Neural progenitor cell (in vitro differentiated cells): ENCODE data around the gene CLIC6. TPM values are rescaled to one million over a fixed set of nuclear protein-coding genes. Genes with fewer than 3 reads are reported as not detected.

Source experiments
- DNase-seq: peaks from one replicate; pipeline ENCODE4 v3.0.0-alpha.2; 2016; ENCODE audit warnings: low spot score
- H2AFZ ChIP-seq: fragments of 200-600 bp; sonication (generic); replicated peaks from 2 replicates; pipeline ENCODE4 v1.6.1; 2016; ENCODE audit warnings: antibody characterized with exemption
- H3F3A ChIP-seq: fragments of 200-600 bp; sonication (generic); 2 replicates; pipeline ENCODE4 v1.6.1; 2016; ENCODE audit warnings: antibody characterized with exemption, low read depth
- H3K27ac ChIP-seq: fragments of 200-600 bp; sonication (generic); 2 replicates; pipeline ENCODE4 v1.5.1; 2016; ENCODE audit warnings: mild to moderate bottlenecking
- H3K27me3 ChIP-seq: fragments of 200-600 bp; sonication (generic); 2 replicates; pipeline ENCODE4 v1.6.1; 2016; ENCODE audit warnings: mild to moderate bottlenecking, moderate library complexity
- H3K36me3 ChIP-seq: fragments of 200-600 bp; sonication (generic); 2 replicates; pipeline ENCODE4 v1.5.1; 2016
- H3K4me1 ChIP-seq: fragments of 200-600 bp; sonication (generic); 2 replicates; pipeline ENCODE4 v1.6.1; 2016; ENCODE audit warnings: mixed run types
- H3K4me2 ChIP-seq: fragments of 200-600 bp; sonication (generic); 2 replicates; pipeline ENCODE4 v1.6.1; 2016
- H3K4me3 ChIP-seq: fragments of 200-600 bp; sonication (generic); 2 replicates; pipeline ENCODE4 v1.5.1; 2016
- H3K79me2 ChIP-seq: fragments of 200-600 bp; sonication (generic); 2 replicates; pipeline ENCODE4 v1.6.1; 2016; ENCODE audit warnings: low read depth
- H3K9ac ChIP-seq: fragments of 200-600 bp; sonication (generic); 2 replicates; pipeline ENCODE4 v1.6.1; 2016
- H3K9me3 ChIP-seq: fragments of 200-600 bp; sonication (generic); 2 replicates; pipeline ENCODE4 v1.5.1; 2016; ENCODE audit warnings: low read depth
- H4K20me1 ChIP-seq: fragments of 200-600 bp; sonication (generic); 2 replicates; pipeline ENCODE4 v1.6.1; 2016; ENCODE audit warnings: low read depth
- H3K27ac Mint-ChIP-seq: 3 replicates; pipeline ENCODE4 v1.8.0; 2021; ENCODE audit warnings: mixed read lengths
- H3K27me3 Mint-ChIP-seq: 2 replicates; pipeline ENCODE4 v1.8.0; 2022; ENCODE audit warnings: low read depth, mild to moderate bottlenecking, inconsistent platforms, moderate library complexity, mixed read lengths; ENCODE audit not compliant: insufficient read depth
- H3K36me3 Mint-ChIP-seq: 3 replicates; pipeline ENCODE4 v1.8.0; 2021; ENCODE audit warnings: mixed read lengths
- H3K4me1 Mint-ChIP-seq: 3 replicates; pipeline ENCODE4 v1.8.0; 2021; ENCODE audit warnings: mixed read lengths
- H3K4me3 Mint-ChIP-seq: 3 replicates; pipeline ENCODE4 v1.8.0; 2021; ENCODE audit warnings: mild to moderate bottlenecking, moderate library complexity, mixed read lengths
- H3K9me3 Mint-ChIP-seq: 3 replicates; pipeline ENCODE4 v1.8.0; 2020; ENCODE audit warnings: mixed read lengths
- EZH2 ChIP-seq: fragments of 200-600 bp; sonication (generic); IDR thresholded peaks from 2 replicates; pipeline ENCODE4 v1.6.1; 2017; ENCODE audit warnings: antibody characterized with exemption, mild to moderate bottlenecking, moderate library complexity
- EZH2phosphoT487 ChIP-seq: fragments of 200-600 bp; sonication (generic); IDR thresholded peaks from 2 replicates; pipeline ENCODE4 v1.6.1; 2017; ENCODE audit warnings: antibody characterized with exemption
- total RNA-seq: library from RNA; depleted of rRNA; stranded (reverse); fragments of >200 nt; gene quantifications from 2 replicates; pipeline ENCODE4 v1.2.3, GENCODE V29; 2015; ENCODE audit warnings: low replicate concordance
- TF ChIP-seq, protein P1 (sequence below): fragments of 200-600 bp; sonication (generic); IDR thresholded peaks from 2 replicates; pipeline ENCODE4 v1.5.1; 2017; ENCODE audit warnings: antibody characterized with exemption, mild to moderate bottlenecking

The CLIC6 gene
- total RNA-seq, 1 donor from 2014 or later, result 0.15 TPM

DNA sequence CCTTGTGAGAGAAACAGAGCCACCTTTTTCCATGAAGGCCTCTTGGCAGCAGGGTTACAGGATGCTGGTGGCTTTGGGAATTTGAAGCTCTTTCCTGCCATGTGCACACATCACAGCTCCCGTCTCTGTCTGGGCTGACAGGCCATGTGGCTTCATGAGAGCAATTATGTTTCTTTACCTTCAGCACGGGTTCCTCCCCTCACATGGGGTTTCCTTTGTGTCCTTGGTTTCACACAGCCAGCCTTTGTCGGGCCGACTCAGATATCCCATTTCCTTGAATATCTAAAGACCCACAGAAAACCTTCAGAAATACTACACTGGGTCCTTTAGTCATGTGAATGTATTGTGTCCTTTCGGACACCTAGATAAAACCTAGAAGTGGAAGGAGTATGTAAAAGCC lies 7.1 kb downstream of the CLIC6 start:
- H3K27me3 ChIP-seq, result peaks cover 25% of the 10 kb centered on the region
- TF ChIP-seq EZH2 (no peak), EZH2phosphoT487 (no peak)
- TF ChIP-seq, protein P1, sequence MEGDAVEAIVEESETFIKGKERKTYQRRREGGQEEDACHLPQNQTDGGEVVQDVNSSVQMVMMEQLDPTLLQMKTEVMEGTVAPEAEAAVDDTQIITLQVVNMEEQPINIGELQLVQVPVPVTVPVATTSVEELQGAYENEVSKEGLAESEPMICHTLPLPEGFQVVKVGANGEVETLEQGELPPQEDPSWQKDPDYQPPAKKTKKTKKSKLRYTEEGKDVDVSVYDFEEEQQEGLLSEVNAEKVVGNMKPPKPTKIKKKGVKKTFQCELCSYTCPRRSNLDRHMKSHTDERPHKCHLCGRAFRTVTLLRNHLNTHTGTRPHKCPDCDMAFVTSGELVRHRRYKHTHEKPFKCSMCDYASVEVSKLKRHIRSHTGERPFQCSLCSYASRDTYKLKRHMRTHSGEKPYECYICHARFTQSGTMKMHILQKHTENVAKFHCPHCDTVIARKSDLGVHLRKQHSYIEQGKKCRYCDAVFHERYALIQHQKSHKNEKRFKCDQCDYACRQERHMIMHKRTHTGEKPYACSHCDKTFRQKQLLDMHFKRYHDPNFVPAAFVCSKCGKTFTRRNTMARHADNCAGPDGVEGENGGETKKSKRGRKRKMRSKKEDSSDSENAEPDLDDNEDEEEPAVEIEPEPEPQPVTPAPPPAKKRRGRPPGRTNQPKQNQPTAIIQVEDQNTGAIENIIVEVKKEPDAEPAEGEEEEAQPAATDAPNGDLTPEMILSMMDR, result no peak
- H3K4me3 ChIP-seq, result no peak overlapping the region
- H3K9me3 ChIP-seq, result no peaks in the 10 kb centered on the region
- no peak overlapping the region for H3K9ac ChIP-seq
- no peak overlapping the region for H3K4me3 Mint-ChIP-seq
- no peaks in the 10 kb centered on the region for H4K20me1 ChIP-seq
- H3K27ac Mint-ChIP-seq, result no peak overlapping the region
- H3K27me3 Mint-ChIP-seq, result peaks cover 16% of the 10 kb centered on the region
- H3K36me3 Mint-ChIP-seq, result peaks cover 2% of the 10 kb centered on the region
- H3K79me2 ChIP-seq, result no peaks in the 10 kb centered on the region
- no peaks in the 10 kb centered on the region for H3K36me3 ChIP-seq
- no peak overlapping the region for H3K4me2 ChIP-seq
- H3K9me3 Mint-ChIP-seq, result peaks cover 16% of the 10 kb centered on the region
- peaks cover 13% of the 10 kb centered on the region for H3K4me1 ChIP-seq
- DNase-seq, result no peak
- H3K27ac ChIP-seq, result no peak overlapping the region
- H3F3A ChIP-seq, result peaks cover 7% of the 10 kb centered on the region
- no peak overlapping the region for H2AFZ ChIP-seq
- H3K4me1 Mint-ChIP-seq, result peaks cover 22% of the 10 kb centered on the region

DNA sequence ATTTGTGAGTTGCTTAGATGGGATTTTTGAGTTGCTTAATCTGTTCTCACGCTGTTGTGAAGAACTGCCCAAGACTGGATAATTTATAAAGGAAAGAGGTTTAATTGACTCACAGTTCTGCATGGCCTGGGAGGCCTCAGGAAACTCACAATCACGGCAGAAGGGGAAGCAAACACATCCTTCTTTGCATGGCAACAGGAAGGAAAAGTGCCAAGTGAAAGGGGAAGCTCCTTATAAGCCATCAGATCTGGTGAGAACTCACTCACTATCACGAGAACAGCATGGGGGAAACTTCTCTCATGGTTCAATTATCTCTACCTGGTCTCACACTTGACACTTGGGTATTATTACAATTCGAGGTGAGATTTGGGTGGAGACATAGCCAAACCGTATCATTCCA lies 10.3 kb downstream of the CLIC6 start:
- peaks cover 6% of the 10 kb centered on the region for H3K36me3 Mint-ChIP-seq
- no peak overlapping the region for H2AFZ ChIP-seq
- no peak for DNase-seq

DNA sequence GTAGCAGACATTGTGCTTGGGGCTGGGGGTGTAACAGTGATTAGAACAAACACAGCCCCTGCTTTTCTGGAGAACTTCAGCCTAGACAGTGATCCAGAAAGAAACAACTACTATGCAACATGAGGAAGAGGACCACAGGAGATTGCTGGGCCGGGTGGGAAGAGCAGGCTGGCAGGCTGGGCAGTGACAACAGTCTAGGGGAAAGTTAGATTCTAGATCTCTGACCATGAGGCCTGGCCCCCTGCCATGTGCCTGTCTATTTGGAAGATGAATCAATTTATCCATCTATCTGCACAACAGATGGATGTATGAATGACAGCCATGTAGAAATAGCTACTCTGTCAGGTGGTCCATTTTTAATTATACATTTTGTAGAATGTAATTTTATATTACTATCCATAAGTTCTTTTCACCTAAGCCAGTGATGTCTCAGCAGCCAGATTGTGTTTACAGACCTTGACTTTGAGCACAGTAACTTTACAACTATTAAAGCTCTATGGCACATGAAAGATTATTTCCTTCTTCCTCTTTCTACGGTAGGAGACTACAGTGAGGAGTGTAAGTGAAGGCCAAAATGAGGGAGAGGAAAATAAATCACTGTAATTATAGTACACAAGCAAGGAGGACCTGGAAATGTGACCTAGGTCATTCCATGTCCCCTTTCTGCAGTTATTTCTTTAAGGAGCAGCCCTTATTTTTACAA lies 15.5 kb downstream of the CLIC6 start:
- Histone ChIP-seq H3K4me3 (no peak overlapping the region), H3K36me3 (no peaks in the 10 kb centered on the region), H3K4me1 (no peaks in the 10 kb centered on the region), H4K20me1 (no peaks in the 10 kb centered on the region), H3F3A (no peaks in the 10 kb centered on the region), H3K27me3 (no peaks in the 10 kb centered on the region), H3K27ac (no peak overlapping the region), H3K79me2 (no peaks in the 10 kb centered on the region), H3K9me3 (no peaks in the 10 kb centered on the region), H3K9ac (no peak overlapping the region), H3K4me2 (no peak overlapping the region), H2AFZ (no peak overlapping the region)
- Mint-ChIP-seq H3K27ac (no peak overlapping the region), H3K27me3 (peaks cover 4% of the 10 kb centered on the region), H3K9me3 (peaks cover 20% of the 10 kb centered on the region), H3K36me3 (peaks cover 4% of the 10 kb centered on the region), H3K4me3 (no peak overlapping the region), H3K4me1 (no peaks in the 10 kb centered on the region)
- no peak for DNase-seq
- no peak for TF ChIP-seq EZH2phosphoT487
- TF ChIP-seq, protein P1, result no peak
- TF ChIP-seq EZH2, result no peak

More for the DNA sequence above, 10.3 kb downstream of the CLIC6 start:
- TF ChIP-seq EZH2phosphoT487, result no peak
- TF ChIP-seq EZH2, result no peak
- TF ChIP-seq, protein P1, result no peak
- Histone ChIP-seq H3K79me2 (no peaks in the 10 kb centered on the region), H3K9ac (no peak overlapping the region), H3F3A (no peaks in the 10 kb centered on the region), H3K9me3 (no peaks in the 10 kb centered on the region), H3K4me2 (no peak overlapping the region), H3K4me1 (peaks cover 7% of the 10 kb centered on the region), H3K36me3 (no peaks in the 10 kb centered on the region), H3K27me3 (no peaks in the 10 kb centered on the region), H3K4me3 (no peak overlapping the region), H3K27ac (no peak overlapping the region), H4K20me1 (no peaks in the 10 kb centered on the region)
- Mint-ChIP-seq H3K27ac (no peak overlapping the region), H3K4me1 (peaks cover 3% of the 10 kb centered on the region), H3K4me3 (no peak overlapping the region), H3K9me3 (peaks cover 26% of the 10 kb centered on the region), H3K27me3 (peaks cover 4% of the 10 kb centered on the region)
